ENCODE results near the gene GALNT18.
A peak's percentile ranks its signal among the peaks of the same experiment; 100 is the strongest.
"Not testable (repeated sequence)": the region's sequence is repeated elsewhere in the genome, so short reads cannot be mapped to it uniquely, and the experiment has no call there.

The GALNT18 gene

GRCh38 chr11:11451501-11452005 is 170.3 kb downstream of the GALNT18 start:
- no peak overlapping the region for H3K27ac Mint-ChIP-seq
- peaks cover 34% of the 10 kb centered on the region for H3K27me3 Mint-ChIP-seq
- H3K4me3 Mint-ChIP-seq: no peak overlapping the region
- H3K9me3 Mint-ChIP-seq: peaks cover 10% of the 10 kb centered on the region
- H3K36me3 Mint-ChIP-seq (ENCODE audit: low read depth): peaks cover 55% of the 10 kb centered on the region
- H3K4me1 Mint-ChIP-seq (ENCODE audit: low read depth): peaks cover 54% of the 10 kb centered on the region
- intact Hi-C loops (cut with micrococcal nuclease): no loop called here

GRCh38 chr11:11450744-11451362 is 171.0 kb downstream of the GALNT18 start:
- peaks cover 62% of the 10 kb centered on the region for H3K36me3 Mint-ChIP-seq (ENCODE audit: low read depth)
- intact Hi-C loops (cut with micrococcal nuclease): no loop called here
- no peak overlapping the region for H3K27ac Mint-ChIP-seq
- H3K9me3 Mint-ChIP-seq: peaks cover 10% of the 10 kb centered on the region
- H3K27me3 Mint-ChIP-seq: peaks cover 40% of the 10 kb centered on the region
- H3K4me1 Mint-ChIP-seq (ENCODE audit: low read depth): peaks cover 58% of the 10 kb centered on the region
- H3K4me3 Mint-ChIP-seq: no peak overlapping the region

- Mint-ChIP-seq H3K9me3 (peaks cover 10% of the 10 kb centered on the region), H3K27me3 (peaks cover 35% of the 10 kb centered on the region), H3K4me3 (no peak overlapping the region), H3K36me3 (ENCODE audit: low read depth) (peaks cover 78% of the 10 kb centered on the region), H3K4me1 (ENCODE audit: low read depth) (peaks cover 55% of the 10 kb centered on the region), H3K27ac (peak overlapping the region; percentile 42)
- intact Hi-C loops (cut with micrococcal nuclease): no loop called here
Observed at GRCh38 chr11:11449327-11449726, 172.5 kb downstream of the GALNT18 start.

GRCh38 chr11:11448626-11449025 is 173.2 kb downstream of the GALNT18 start:
- H3K4me3 Mint-ChIP-seq: no peak overlapping the region
- peaks cover 10% of the 10 kb centered on the region for H3K9me3 Mint-ChIP-seq
- H3K4me1 Mint-ChIP-seq (ENCODE audit: low read depth): peaks cover 56% of the 10 kb centered on the region
- peaks cover 33% of the 10 kb centered on the region for H3K27me3 Mint-ChIP-seq
- H3K27ac Mint-ChIP-seq: no peak overlapping the region
- intact Hi-C loops (cut with micrococcal nuclease): no loop called here
- H3K36me3 Mint-ChIP-seq (ENCODE audit: low read depth): peaks cover 78% of the 10 kb centered on the region

GRCh38 chr11:11447601-11448000 is 174.2 kb downstream of the GALNT18 start:
- H3K4me3 Mint-ChIP-seq; intact Hi-C loops (cut with micrococcal nuclease): not testable (repeated sequence)
- Mint-ChIP-seq H3K9me3 (peaks cover 10% of the 10 kb centered on the region), H3K27me3 (peaks cover 35% of the 10 kb centered on the region), H3K4me1 (ENCODE audit: low read depth) (peaks cover 60% of the 10 kb centered on the region), H3K27ac (peak overlapping the region; percentile 7), H3K36me3 (ENCODE audit: low read depth) (peaks cover 78% of the 10 kb centered on the region)

GRCh38 chr11:11446967-11447366 is 174.8 kb downstream of the GALNT18 start:
- Mint-ChIP-seq H3K4me1 (ENCODE audit: low read depth) (peaks cover 60% of the 10 kb centered on the region), H3K4me3 (no peak overlapping the region), H3K27me3 (peaks cover 40% of the 10 kb centered on the region), H3K9me3 (peaks cover 10% of the 10 kb centered on the region), H3K27ac (peak overlapping the region; percentile 7), H3K36me3 (ENCODE audit: low read depth) (peaks cover 80% of the 10 kb centered on the region)
- intact Hi-C loops (cut with micrococcal nuclease): no loop called here

- Mint-ChIP-seq H3K4me1 (ENCODE audit: low read depth) (peaks cover 60% of the 10 kb centered on the region), H3K27ac (no peak overlapping the region), H3K9me3 (peaks cover 10% of the 10 kb centered on the region), H3K4me3 (no peak overlapping the region), H3K27me3 (peaks cover 41% of the 10 kb centered on the region), H3K36me3 (ENCODE audit: low read depth) (peaks cover 84% of the 10 kb centered on the region)
- intact Hi-C loops (cut with micrococcal nuclease): no loop called here
Observed at GRCh38 chr11:11446564-11446963, 175.2 kb downstream of the GALNT18 start.

GRCh38 chr11:11445441-11446185 is 176.2 kb downstream of the GALNT18 start:
- intact Hi-C loops (cut with micrococcal nuclease): no loop called here
- Mint-ChIP-seq H3K9me3 (peaks cover 10% of the 10 kb centered on the region), H3K4me3 (no peak overlapping the region), H3K36me3 (ENCODE audit: low read depth) (peaks cover 84% of the 10 kb centered on the region), H3K27me3 (peaks cover 41% of the 10 kb centered on the region), H3K4me1 (ENCODE audit: low read depth) (peaks cover 60% of the 10 kb centered on the region), H3K27ac (no peak overlapping the region)

- peaks cover 85% of the 10 kb centered on the region for H3K36me3 Mint-ChIP-seq (ENCODE audit: low read depth)
- intact Hi-C loops (cut with micrococcal nuclease): no loop called here
- H3K27ac Mint-ChIP-seq: no peak overlapping the region
- peaks cover 10% of the 10 kb centered on the region for H3K9me3 Mint-ChIP-seq
- peaks cover 55% of the 10 kb centered on the region for H3K4me1 Mint-ChIP-seq (ENCODE audit: low read depth)
- no peak overlapping the region for H3K4me3 Mint-ChIP-seq
- H3K27me3 Mint-ChIP-seq: peaks cover 41% of the 10 kb centered on the region
Observed at GRCh38 chr11:11444804-11445131, 177.0 kb downstream of the GALNT18 start.

GRCh38 chr11:11444027-11444803 is 177.6 kb downstream of the GALNT18 start:
- Mint-ChIP-seq H3K27me3 (peaks cover 38% of the 10 kb centered on the region), H3K36me3 (ENCODE audit: low read depth) (peaks cover 83% of the 10 kb centered on the region), H3K4me3 (no peak overlapping the region), H3K9me3 (peaks cover 10% of the 10 kb centered on the region), H3K27ac (no peak overlapping the region), H3K4me1 (ENCODE audit: low read depth) (peaks cover 50% of the 10 kb centered on the region)
- intact Hi-C loops (cut with micrococcal nuclease): no loop called here

GRCh38 chr11:11442791-11443190 is 179.0 kb downstream of the GALNT18 start:
- peaks cover 10% of the 10 kb centered on the region for H3K9me3 Mint-ChIP-seq
- intact Hi-C loops (cut with micrococcal nuclease): no loop called here
- H3K4me3 Mint-ChIP-seq: no peak overlapping the region
- peaks cover 42% of the 10 kb centered on the region for H3K27me3 Mint-ChIP-seq
- H3K27ac Mint-ChIP-seq: no peak overlapping the region
- H3K4me1 Mint-ChIP-seq (ENCODE audit: low read depth): peaks cover 38% of the 10 kb centered on the region
- H3K36me3 Mint-ChIP-seq (ENCODE audit: low read depth): peaks cover 83% of the 10 kb centered on the region

GRCh38 chr11:11441516-11441915 is 180.3 kb downstream of the GALNT18 start:
- Mint-ChIP-seq H3K27me3 (peaks cover 41% of the 10 kb centered on the region), H3K27ac (no peak overlapping the region)

GRCh38 chr11:11441091-11441490 is 180.7 kb downstream of the GALNT18 start:
- no peaks in the 10 kb centered on the region for H3K9me3 Mint-ChIP-seq
- peaks cover 68% of the 10 kb centered on the region for H3K36me3 Mint-ChIP-seq (ENCODE audit: low read depth)
- intact Hi-C loops (cut with micrococcal nuclease): no loop called here
- peaks cover 38% of the 10 kb centered on the region for H3K4me1 Mint-ChIP-seq (ENCODE audit: low read depth)
- peaks cover 38% of the 10 kb centered on the region for H3K27me3 Mint-ChIP-seq
- no peak overlapping the region for H3K27ac Mint-ChIP-seq
- H3K4me3 Mint-ChIP-seq: no peak overlapping the region

More at GRCh38 chr11:11441516-11441915, 180.3 kb downstream of the GALNT18 start:
- Mint-ChIP-seq H3K36me3 (ENCODE audit: low read depth) (peaks cover 71% of the 10 kb centered on the region), H3K4me3 (no peak overlapping the region), H3K4me1 (ENCODE audit: low read depth) (peaks cover 36% of the 10 kb centered on the region), H3K9me3 (no peaks in the 10 kb centered on the region)
- intact Hi-C loops (cut with micrococcal nuclease): no loop called here

GRCh38 chr11:11440144-11440543 is 181.7 kb downstream of the GALNT18 start:
- H3K27ac Mint-ChIP-seq: no peak overlapping the region
- H3K27me3 Mint-ChIP-seq: peaks cover 43% of the 10 kb centered on the region
- peaks cover 68% of the 10 kb centered on the region for H3K36me3 Mint-ChIP-seq (ENCODE audit: low read depth)
- no peaks in the 10 kb centered on the region for H3K9me3 Mint-ChIP-seq
- intact Hi-C loops (cut with micrococcal nuclease): no loop called here
- H3K4me3 Mint-ChIP-seq: no peak overlapping the region
- H3K4me1 Mint-ChIP-seq (ENCODE audit: low read depth): peaks cover 44% of the 10 kb centered on the region

Data from dendritic cell treated with granulocyte-macrophage colony-stimulating factor and Interleukin-4, amounts not matched to agents 40 ng/mL and 50 ng/mL, for 4 days (primary cell).